HG02610 (cell line): Measurements from ENCODE around the gene PA2G4.
"Not testable (repeated sequence)": the region's sequence is repeated elsewhere in the genome, so short reads cannot be mapped to it uniquely, and the experiment has no call there.

Source experiments
- ATAC-seq: cut with Tn5 transposase; IDR thresholded peaks from one replicate; pipeline ENCODE4 v1.9.1; 2021; ENCODE audit warnings: mild to moderate bottlenecking, moderate library complexity; ENCODE audit not compliant: unreplicated experiment

The PA2G4 gene

GRCh38 chr12:56104109-56104814 lies at the start of gene PA2G4:
Gene PA2G4, plus strand, starts transcription at chr12:56104559. Its CDS starts 179 bp downstream, at chr12:56104738.
- ATAC-seq: peak; percentile 94

- ATAC-seq: not testable (repeated sequence)
Measured at GRCh38 chr12:56059964-56060363, 44.4 kb upstream of the PA2G4 start.

GRCh38 chr12:56061982-56062381 lies 42.4 kb upstream of the PA2G4 start:
- no peak for ATAC-seq

- no peak for ATAC-seq
Measured at GRCh38 chr12:56062996-56063395, 41.4 kb upstream of the PA2G4 start.

- ATAC-seq: no peak
Measured at GRCh38 chr12:56071648-56072047, 32.7 kb upstream of the PA2G4 start.

- no peak for ATAC-seq
Measured at GRCh38 chr12:56074396-56074795, 30.0 kb upstream of the PA2G4 start.

GRCh38 chr12:56077966-56078365 lies 26.4 kb upstream of the PA2G4 start:
- ATAC-seq: not testable (repeated sequence)

GRCh38 chr12:56078427-56078826 lies 25.9 kb upstream of the PA2G4 start:
- no peak for ATAC-seq

GRCh38 chr12:56078931-56079722 lies 25.2 kb upstream of the PA2G4 start:
- ATAC-seq: peak; percentile 45

GRCh38 chr12:56079723-56080555 lies 24.4 kb upstream of the PA2G4 start, which contains the start of gene ERBB3:
Gene ERBB3, plus strand, starts transcription at chr12:56080165. Its CDS starts 136 bp downstream, at chr12:56080301.
- ATAC-seq: peak; percentile 31

- ATAC-seq: no peak
Measured at GRCh38 chr12:56080556-56081138, 23.7 kb upstream of the PA2G4 start.

- ATAC-seq: no peak
Measured at GRCh38 chr12:56081393-56082347, 22.7 kb upstream of the PA2G4 start.

- ATAC-seq: no peak
Measured at GRCh38 chr12:56082382-56082781, 22.0 kb upstream of the PA2G4 start.

GRCh38 chr12:56082967-56083366 lies 21.4 kb upstream of the PA2G4 start:
- no peak for ATAC-seq

- no peak for ATAC-seq
Measured at GRCh38 chr12:56084958-56085543, 19.3 kb upstream of the PA2G4 start.

GRCh38 chr12:56086096-56086495 lies 18.3 kb upstream of the PA2G4 start:
- ATAC-seq: no peak

GRCh38 chr12:56086608-56087007 lies 17.8 kb upstream of the PA2G4 start:
- ATAC-seq: no peak

- ATAC-seq: no peak
Measured at GRCh38 chr12:56087220-56087619, 17.1 kb upstream of the PA2G4 start.

GRCh38 chr12:56097738-56098137 lies 6.6 kb upstream of the PA2G4 start:
- ATAC-seq: no peak
